PFSK-1 (cell line): ENCODE measurements around the gene OGFOD3.

Experiments
- FOXP2 ChIP-seq: optimal IDR thresholded peaks from 2 replicates; pipeline ENCODE3; 2011; ENCODE audit warnings: borderline replicate concordance, control low read depth, inconsistent platforms; ENCODE audit not compliant: insufficient read depth; ENCODE audit errors: extremely low read length, extremely low read depth
- POLR2AphosphoS5 ChIP-seq: IDR thresholded peaks from 2 replicates; pipeline ENCODE4 v1.6.1; 2012; ENCODE audit warnings: low read depth, mild to moderate bottlenecking, control low read depth, low read length, moderate library complexity
- REST ChIP-seq, 2 experiments: IDR thresholded peaks; 2 replicates each; pipeline versions ENCODE4 v1.6.1 to v1.8.0; 2011 to 2012; ENCODE audit warnings: low read depth in 2 of 2, low read length in 2 of 2, control low read depth in 1 of 2, inconsistent platforms in 1 of 2, mild to moderate bottlenecking in 1 of 2, moderate library complexity in 1 of 2; ENCODE audit not compliant: insufficient read depth in 1 of 2
- SIN3A ChIP-seq: IDR thresholded peaks from 2 replicates; pipeline ENCODE4 v1.6.1; 2012; ENCODE audit warnings: mild to moderate bottlenecking, low read length, moderate library complexity, borderline replicate concordance; ENCODE audit not compliant: insufficient read depth
- TAF1 ChIP-seq: IDR thresholded peaks from 2 replicates; pipeline ENCODE4 v1.6.1; 2012; ENCODE audit warnings: low read length, control low read depth, borderline replicate concordance; ENCODE audit not compliant: insufficient read depth

Gene OGFOD3

GRCh38 chr17:82367724-82368524, 50.5 kb downstream of the OGFOD3 start:
- no peak for TF ChIP-seq SIN3A
- TF ChIP-seq FOXP2 = no peak
- no peak for TF ChIP-seq POLR2AphosphoS5
- TF ChIP-seq REST (IDR thresholded peaks at IDR 0.05; ENCODE audit: insufficient read depth in 1 of 2, low read depth in 2 of 2, low read length in 2 of 2) = no peak
- no peak for TF ChIP-seq TAF1

GRCh38 chr17:82366749-82367148, 51.6 kb downstream of the OGFOD3 start:
- no peak for TF ChIP-seq POLR2AphosphoS5

GRCh38 chr17:82365606-82366295, 52.6 kb downstream of the OGFOD3 start:
- TF ChIP-seq REST (IDR thresholded peaks at IDR 0.05; ENCODE audit: insufficient read depth in 1 of 2, low read depth in 2 of 2, low read length in 2 of 2) (no peak), POLR2AphosphoS5 (no peak), FOXP2 (no peak), SIN3A (no peak), TAF1 (no peak)

- no peak for TF ChIP-seq REST (IDR thresholded peaks at IDR 0.05; ENCODE audit: insufficient read depth in 1 of 2, low read depth in 2 of 2, low read length in 2 of 2)
- TF ChIP-seq FOXP2 = no peak
- no peak for TF ChIP-seq SIN3A
- no peak for TF ChIP-seq TAF1
- no peak for TF ChIP-seq POLR2AphosphoS5
These were observed 56.3 kb downstream of the OGFOD3 start for GRCh38 chr17:82361885-82362633.

- TF ChIP-seq SIN3A (no peak), TAF1 (no peak), REST (IDR thresholded peaks at IDR 0.05; ENCODE audit: insufficient read depth in 1 of 2, low read depth in 2 of 2, low read length in 2 of 2) (no peak), POLR2AphosphoS5 (no peak), FOXP2 (no peak)
These were observed 59.7 kb downstream of the OGFOD3 start, which contains the start of gene TEX19 for GRCh38 chr17:82358465-82359350. TEX19 (plus strand) TSS chr17:82359247; CDS start chr17:82362151, 2,904 bp downstream.
